Inferior parietal cortex (tissue), 1 donor: ENCODE data around the gene TPST2.

ENCODE experiments used
- DNase-seq: peaks from one replicate; pipeline ENCODE4 v3.0.0-alpha.2; 2016; ENCODE audit errors: extremely low spot score

Gene TPST2

GRCh38 chr22:26610996-26611395 lies 21.1 kb upstream of the TPST2 start:
- no peak for DNase-seq

GRCh38 chr22:26610072-26610958 lies 20.4 kb upstream of the TPST2 start:
- DNase-seq: peak; percentile 60

GRCh38 chr22:26609287-26609686 lies 19.4 kb upstream of the TPST2 start:
- no peak for DNase-seq

- no peak for DNase-seq
Observed at GRCh38 chr22:26608129-26608528, 18.2 kb upstream of the TPST2 start.

- DNase-seq: no peak
Observed at GRCh38 chr22:26606611-26607010, 16.7 kb upstream of the TPST2 start.

- no peak for DNase-seq
Observed at GRCh38 chr22:26604368-26604767, 14.4 kb upstream of the TPST2 start.

- DNase-seq: no peak
Observed at GRCh38 chr22:26602127-26602526, 12.2 kb upstream of the TPST2 start.

GRCh38 chr22:26601726-26602125 lies 11.8 kb upstream of the TPST2 start:
- no peak for DNase-seq

GRCh38 chr22:26599505-26599904 lies 9.6 kb upstream of the TPST2 start:
- DNase-seq: no peak

GRCh38 chr22:26597480-26597879 lies 7.5 kb upstream of the TPST2 start:
- no peak for DNase-seq

GRCh38 chr22:26597026-26597425 lies 7.1 kb upstream of the TPST2 start:
- no peak for DNase-seq

GRCh38 chr22:26593763-26594162 lies 3.8 kb upstream of the TPST2 start:
- DNase-seq: no peak

- DNase-seq: no peak
Observed at GRCh38 chr22:26592421-26592891, 2.5 kb upstream of the TPST2 start.

- no peak for DNase-seq
Observed at GRCh38 chr22:26589367-26589844, 526 bp downstream of the TPST2 start.

GRCh38 chr22:26588729-26589366 lies 1.1 kb downstream of the TPST2 start:
- DNase-seq: no peak

GRCh38 chr22:26587991-26588613 lies 1.8 kb downstream of the TPST2 start:
- DNase-seq: no peak

- DNase-seq: no peak
Observed at GRCh38 chr22:26586556-26587325, 3.2 kb downstream of the TPST2 start.

- DNase-seq: no peak
Observed at GRCh38 chr22:26585104-26585790, 4.7 kb downstream of the TPST2 start.

GRCh38 chr22:26584010-26584409 lies 5.9 kb downstream of the TPST2 start:
- no peak for DNase-seq

- no peak for DNase-seq
Observed at GRCh38 chr22:26581633-26582168, 8.2 kb downstream of the TPST2 start.

GRCh38 chr22:26581026-26581425 lies 8.9 kb downstream of the TPST2 start:
- DNase-seq: no peak
